NCI-H1930 (cell line): Measurements from ENCODE around the gene EMD.
"Not testable (repeated sequence)": the region's sequence is repeated elsewhere in the genome, so short reads cannot be mapped to it uniquely, and the experiment has no call there.

Source experiments
- DNase-seq, 2 experiments: peaks; one replicate each; lab custom pipeline; 2025; lab: John Stamatoyannopoulos, UW

The EMD gene

GRCh38 chrX:154396363-154396762 is 17.3 kb downstream of the EMD start:
- DNase-seq = not testable (repeated sequence)

GRCh38 chrX:154396973-154397887 is 18.1 kb downstream of the EMD start:
- peak in 1 of 2 experiments; percentile 38 for DNase-seq

- DNase-seq = peak; percentile 93 to 97
Observed at GRCh38 chrX:154397888-154398667, 19.0 kb downstream of the EMD start, which contains the start of gene RPL10. Gene RPL10 (plus strand): TSS chrX:154398377. CDS start chrX:154398520, 143 bp downstream.

DNA sequence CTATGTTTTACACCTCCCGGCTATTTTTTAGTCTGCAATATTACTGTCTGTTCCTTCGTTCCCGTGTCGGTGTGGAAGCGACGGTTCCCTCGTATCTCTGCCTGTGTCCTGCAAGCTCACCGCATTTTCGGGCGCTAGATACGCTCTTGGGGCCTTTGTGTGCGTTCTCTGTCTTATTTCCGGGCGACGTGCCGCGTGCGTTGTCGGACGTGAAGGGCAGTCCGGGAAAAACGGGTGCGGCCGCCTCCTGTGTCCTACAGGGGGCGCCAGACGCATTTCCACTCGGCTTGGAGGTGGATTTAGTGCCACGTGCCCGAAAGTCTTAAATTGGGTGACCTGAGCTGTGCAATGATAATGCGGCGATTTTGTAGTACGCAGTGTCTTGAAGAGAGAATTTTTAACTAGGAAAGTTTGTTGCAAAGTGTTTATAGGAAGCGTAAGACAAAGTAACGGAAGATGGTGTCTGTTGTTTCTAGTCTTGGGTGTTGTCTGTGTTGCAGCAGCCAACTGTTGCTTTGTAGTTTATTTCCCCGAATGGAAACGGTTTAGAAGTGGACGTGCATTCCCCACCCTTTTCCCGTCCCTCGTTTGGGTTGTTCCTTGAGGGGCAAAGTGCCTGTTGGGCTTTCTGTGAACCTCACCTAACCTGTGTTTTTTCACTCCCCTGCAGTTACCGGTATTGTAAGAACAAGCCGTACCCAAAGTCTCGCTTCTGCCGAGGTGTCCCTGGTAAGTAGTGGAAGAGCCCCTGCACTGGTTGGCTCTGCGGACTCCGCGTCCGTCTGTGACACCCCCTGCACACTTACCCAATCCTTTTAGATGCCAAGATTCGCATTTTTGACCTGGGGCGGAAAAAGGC is 19.8 kb downstream of the EMD start:
- peak; percentile 75 to 84 for DNase-seq

DNA sequence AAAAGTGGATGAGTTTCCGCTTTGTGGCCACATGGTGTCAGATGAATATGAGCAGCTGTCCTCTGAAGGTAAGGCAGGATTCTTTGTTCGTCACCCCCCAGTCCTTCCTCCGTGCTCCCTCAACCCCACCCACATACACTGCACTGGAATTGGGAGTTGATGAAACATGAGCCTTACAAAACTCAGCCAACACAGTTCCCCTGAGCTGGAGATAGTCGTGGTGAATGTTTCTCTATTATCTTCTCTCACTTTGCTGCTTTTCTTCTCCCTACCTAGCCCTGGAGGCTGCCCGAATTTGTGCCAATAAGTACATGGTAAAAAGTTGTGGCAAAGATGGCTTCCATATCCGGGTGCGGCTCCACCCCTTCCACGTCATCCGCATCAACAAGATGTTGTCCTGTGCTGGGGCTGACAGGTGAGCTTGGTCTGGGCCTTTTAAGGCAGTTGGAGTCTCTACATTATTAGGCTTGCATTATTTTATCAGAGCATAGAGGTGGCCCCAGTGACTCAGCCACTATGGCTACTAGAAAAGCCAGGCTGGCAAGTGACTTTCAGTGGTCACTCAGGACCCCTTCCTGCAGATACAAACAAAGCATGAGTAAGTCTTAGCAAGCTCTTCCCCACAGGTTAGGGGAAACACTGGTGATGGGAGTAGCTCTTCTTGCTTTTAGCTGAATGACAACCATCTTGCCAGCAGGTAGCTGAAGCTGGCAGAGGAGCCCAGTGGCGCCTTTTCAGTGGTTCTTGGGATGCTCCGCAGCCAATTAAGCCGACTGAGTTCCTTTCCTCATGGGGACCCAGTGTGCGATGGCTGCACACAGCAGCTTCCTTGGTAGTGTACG is 20.7 kb downstream of the EMD start:
- no peak for DNase-seq

DNA sequence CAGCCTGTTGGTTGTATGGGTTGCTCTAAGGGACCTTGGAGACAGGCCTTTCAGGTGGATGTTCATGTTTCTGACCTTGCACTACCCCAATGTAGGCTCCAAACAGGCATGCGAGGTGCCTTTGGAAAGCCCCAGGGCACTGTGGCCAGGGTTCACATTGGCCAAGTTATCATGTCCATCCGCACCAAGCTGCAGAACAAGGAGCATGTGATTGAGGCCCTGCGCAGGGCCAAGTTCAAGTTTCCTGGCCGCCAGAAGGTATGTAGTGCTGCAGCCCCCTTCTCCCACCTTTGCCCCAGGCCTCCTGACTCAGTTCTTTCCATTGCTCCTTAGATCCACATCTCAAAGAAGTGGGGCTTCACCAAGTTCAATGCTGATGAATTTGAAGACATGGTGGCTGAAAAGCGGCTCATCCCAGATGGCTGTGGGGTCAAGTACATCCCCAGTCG is 21.3 kb downstream of the EMD start:
- DNase-seq = not testable (repeated sequence)

DNA sequence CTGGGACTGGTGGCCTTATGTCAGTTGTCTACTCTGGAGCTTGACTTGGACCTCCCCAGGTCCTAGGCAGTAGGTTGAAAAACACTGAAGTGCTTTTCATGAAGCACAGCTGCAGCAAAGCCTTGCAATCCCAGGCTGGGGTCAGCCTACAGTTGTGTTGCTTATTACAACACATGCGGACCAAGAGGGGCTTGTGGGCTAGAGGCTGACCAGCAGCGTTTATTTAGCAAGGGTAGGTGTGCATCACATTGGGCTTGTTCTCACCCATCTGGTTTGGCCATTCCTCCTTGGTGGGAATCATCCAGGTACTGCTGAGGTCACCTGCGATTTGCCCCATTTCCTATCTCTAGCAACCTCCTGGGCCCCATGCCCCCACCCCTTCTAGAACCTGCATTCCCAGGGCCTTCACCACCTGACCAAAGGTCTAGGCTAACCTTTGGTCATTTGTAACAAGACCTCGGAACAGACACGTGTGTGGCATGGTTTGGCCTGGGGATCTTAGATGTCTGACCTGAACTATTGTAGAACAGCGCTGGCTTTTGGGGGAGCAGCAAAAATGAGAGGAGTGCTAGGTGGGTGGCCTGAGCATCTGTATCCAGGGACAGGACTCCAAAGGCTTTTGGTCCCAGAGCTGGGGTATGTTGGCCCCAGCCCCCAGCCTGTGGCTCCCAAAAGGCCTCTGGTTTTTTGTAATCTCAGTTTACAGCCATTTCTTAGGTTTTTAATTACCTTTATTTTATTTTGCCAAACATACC is 22.1 kb downstream of the EMD start:
- DNase-seq = no peak

- DNase-seq = no peak
Observed at GRCh38 chrX:154401918-154402621, 23.0 kb downstream of the EMD start.

- DNase-seq = no peak
Observed at GRCh38 chrX:154402622-154403127, 23.6 kb downstream of the EMD start.

DNA sequence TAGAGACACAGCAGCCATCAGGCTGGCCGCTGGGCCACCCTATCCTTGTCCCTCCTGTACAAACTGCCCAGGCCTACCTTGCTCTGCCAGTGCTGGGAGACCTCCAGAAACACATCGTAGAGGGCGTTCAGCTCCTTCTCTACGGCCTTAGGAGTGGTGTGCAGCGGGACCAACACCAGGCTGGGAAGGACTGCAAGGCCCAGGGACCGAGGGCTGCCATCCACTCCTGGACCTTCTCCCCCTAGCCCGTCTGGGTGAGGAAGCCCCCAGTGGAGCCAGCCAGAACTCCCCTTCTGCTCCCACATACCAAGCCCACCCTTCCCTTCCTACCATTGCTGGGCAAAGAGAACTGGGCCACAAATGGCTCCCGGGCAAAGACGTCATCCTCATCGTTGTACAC is 24.1 kb downstream of the EMD start:
- DNase-seq = no peak

DNA sequence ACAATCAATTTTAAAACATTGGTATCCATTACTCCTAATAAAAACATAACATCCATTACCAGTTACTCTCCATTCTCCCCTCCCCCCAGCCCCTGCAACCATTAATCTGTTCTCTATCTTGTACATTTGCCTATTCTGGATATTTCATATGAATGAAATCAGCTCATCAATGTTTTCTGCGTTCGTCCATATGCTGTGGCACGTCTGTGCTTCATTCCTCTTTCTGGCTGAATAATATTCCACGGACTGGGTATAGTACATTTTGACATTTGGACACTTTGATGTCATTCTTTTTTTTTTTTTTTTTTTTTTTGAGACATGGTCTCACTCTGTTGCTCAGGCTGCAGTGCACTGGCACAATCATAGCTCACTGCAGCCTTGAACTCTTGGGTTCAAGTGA is 24.8 kb downstream of the EMD start:
- DNase-seq = no peak

DNA sequence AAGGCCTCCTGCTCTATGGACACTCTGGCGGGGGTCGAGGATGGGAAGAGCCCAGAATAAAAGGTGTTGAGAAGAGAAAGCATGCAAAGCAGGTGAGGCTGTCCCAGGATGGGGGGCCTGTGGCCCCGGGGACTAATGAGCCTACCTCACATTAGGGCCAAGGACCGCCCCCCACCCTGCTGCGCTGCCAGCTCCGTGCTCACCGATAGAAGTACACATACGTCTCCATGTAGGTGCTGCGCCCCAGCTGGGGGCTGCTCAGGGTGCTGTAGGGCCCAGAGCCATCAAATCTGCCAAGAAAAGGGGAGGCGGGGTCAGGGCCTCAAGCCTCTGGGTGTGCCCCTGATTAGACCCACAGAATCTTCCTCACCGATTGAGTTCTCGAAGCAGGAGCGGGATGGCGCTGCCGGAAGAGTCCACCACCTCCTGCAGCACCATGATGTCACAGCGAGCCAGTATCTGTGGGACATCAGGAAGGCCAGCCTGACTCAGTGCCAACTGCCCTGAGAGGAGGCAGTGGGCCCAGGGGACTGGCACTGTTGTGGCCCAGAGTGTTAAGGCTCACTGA is 25.6 kb downstream of the EMD start:
- no peak for DNase-seq

DNA sequence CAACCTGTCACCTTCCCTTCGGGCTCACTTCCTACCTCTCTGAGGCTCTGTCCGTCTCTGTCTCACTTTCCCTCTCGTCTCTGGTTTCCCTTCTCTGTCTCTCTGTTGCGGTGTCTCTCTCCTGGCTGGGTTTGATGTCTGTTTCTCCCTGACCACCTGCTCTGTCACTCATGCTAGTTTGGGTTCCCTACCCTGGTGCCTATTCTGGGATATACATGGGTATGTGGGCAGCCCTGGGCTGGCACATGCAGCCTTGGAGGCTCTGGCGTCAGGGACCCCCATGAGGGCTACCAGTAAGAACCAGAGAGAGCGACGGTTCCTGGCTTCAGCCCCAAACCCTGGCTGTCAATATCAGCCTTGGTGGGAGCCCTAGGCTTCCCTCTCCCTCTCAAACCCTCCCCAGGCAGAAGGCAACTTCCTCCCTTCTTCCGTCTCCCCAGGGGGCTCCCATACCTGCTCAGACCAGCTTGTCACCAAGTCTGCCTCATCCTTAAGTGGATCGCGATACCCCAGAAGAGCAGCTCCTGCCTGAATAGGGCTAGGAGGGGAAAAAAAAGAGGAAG is 29.6 kb downstream of the EMD start:
- DNase-seq = no peak

GRCh38 chrX:154409222-154409871 is 30.3 kb downstream of the EMD start, which contains the start of gene DNASE1L1:
Gene DNASE1L1 (minus strand): TSS chrX:154409254. CDS start chrX:154405568, 3,686 bp downstream.
- DNase-seq = no peak

- DNase-seq = peak; percentile 42 to 53
Observed at GRCh38 chrX:154411981-154412340, 32.9 kb downstream of the EMD start.

DNA sequence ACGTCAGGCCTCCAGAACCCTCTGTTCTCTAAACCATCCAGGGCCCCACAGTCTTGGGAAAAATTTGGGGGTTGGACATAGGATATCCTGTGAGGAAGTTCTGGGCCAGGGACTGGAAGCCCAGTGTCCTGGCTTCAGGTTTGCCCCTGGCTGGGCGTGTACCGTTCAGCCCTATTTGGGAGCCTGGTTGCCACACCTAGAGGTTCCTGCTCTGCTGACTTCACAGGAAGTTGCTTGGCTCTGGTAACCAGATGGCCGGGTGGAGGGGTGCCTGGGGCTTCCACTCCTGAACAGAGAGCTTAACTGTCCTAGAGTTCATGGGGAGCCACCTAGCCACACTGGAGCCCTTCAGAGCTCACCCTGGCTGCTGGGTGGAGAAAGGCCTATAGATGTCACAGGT is 33.4 kb downstream of the EMD start:
- no peak for DNase-seq

DNA sequence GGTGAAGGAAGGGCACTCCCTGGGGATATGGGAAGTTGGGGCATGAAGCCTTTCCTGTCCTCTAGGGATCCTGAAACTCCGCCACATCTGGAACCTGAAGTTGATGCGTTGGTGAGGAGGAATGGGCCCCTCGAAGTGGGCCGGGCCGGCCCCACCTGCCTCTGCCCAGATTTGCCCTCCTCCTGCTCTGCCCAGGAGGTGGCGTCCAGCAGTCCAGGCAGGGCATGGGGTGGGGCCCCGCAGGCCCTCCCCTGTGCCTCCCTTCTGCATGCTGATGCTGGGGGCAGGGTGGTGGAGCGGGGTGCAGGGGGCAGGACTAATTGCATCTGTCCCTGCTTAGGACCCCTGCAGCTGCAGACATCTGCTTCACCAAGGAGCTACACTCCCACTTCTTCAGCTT is 34.0 kb downstream of the EMD start:
- DNase-seq = no peak

DNA sequence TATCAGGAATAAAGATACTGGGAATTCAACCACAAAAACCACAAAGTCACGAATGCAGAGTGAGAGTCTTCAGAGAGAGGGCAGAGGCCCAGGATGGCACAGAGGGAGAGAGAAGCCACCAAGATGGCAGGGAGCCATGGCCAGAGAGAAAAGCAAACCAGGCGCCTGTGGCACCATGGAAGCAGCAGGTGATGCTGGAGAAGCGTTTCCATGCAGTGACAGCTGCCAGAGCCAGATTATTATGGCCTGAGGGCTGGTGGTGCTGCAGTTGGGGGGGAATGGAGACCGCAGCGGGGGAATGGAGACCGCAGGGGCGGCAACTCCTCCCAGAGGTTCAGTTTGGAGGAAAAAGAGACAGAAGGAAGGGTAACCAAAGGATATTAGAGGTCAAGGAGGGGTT is 38.1 kb downstream of the EMD start:
- DNase-seq = no peak
